ENCODE data around the gene SLC4A2.

GRCh38 chr7:151040616-151041375 is 18.6 kb upstream of the SLC4A2 start:
- TF ChIP-seq, protein P1, sequence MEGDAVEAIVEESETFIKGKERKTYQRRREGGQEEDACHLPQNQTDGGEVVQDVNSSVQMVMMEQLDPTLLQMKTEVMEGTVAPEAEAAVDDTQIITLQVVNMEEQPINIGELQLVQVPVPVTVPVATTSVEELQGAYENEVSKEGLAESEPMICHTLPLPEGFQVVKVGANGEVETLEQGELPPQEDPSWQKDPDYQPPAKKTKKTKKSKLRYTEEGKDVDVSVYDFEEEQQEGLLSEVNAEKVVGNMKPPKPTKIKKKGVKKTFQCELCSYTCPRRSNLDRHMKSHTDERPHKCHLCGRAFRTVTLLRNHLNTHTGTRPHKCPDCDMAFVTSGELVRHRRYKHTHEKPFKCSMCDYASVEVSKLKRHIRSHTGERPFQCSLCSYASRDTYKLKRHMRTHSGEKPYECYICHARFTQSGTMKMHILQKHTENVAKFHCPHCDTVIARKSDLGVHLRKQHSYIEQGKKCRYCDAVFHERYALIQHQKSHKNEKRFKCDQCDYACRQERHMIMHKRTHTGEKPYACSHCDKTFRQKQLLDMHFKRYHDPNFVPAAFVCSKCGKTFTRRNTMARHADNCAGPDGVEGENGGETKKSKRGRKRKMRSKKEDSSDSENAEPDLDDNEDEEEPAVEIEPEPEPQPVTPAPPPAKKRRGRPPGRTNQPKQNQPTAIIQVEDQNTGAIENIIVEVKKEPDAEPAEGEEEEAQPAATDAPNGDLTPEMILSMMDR (IDR thresholded peaks at IDR 0.05): no peak
- no peak for TF ChIP-seq POLR2A (IDR thresholded peaks at IDR 0.05)
